Measurements from ENCODE around the gene AUTS2.

The AUTS2 gene

GRCh38 chr7:70714506-70715038 is 1116.3 kb downstream of the AUTS2 start:
- H4K20me1 ChIP-seq (ENCODE audit: insufficient read depth, low read length), result no peaks in the 10 kb centered on the region
- H3K9ac ChIP-seq (ENCODE audit: low read length), result no peak overlapping the region
- peaks cover 6% of the 10 kb centered on the region; the same call in 1 of the 2 replicates for H3K36me3 ChIP-seq (ENCODE audit: insufficient read depth, low read length)
- no peak overlapping the region for H3K27ac ChIP-seq (ENCODE audit: low read depth, low read length, poor library complexity, severe bottlenecking)
- TF ChIP-seq CTCF (IDR thresholded peaks at IDR 0.05; ENCODE audit: low read length), result no peak
- no peak for TF ChIP-seq EZH2 (IDR thresholded peaks at IDR 0.05; ENCODE audit: borderline replicate concordance, low read length)
- H3K4me3 ChIP-seq (ENCODE audit: low read depth, low read length, poor library complexity, severe bottlenecking), result no peak overlapping the region
- H3K27me3 ChIP-seq (ENCODE audit: insufficient read depth, low read length), result no peaks in the 10 kb centered on the region
- no peaks in the 10 kb centered on the region for H3F3A ChIP-seq (ENCODE audit: insufficient read depth, low read length)
- H3K4me1 ChIP-seq (ENCODE audit: insufficient read depth, low read length, severe bottlenecking), result peaks cover 29% of the 10 kb centered on the region
- H3K4me2 ChIP-seq (ENCODE audit: low read length), result no peak overlapping the region
- H2AFZ ChIP-seq (ENCODE audit: low read length), result no peak overlapping the region
- H3K9me3 ChIP-seq (ENCODE audit: low read length), result 0 out of 2 replicates have a peak, but pooled peaks cover 3% of the 10 kb centered on the region
- H3K79me2 ChIP-seq (ENCODE audit: insufficient read depth, low read length), result no peaks in the 10 kb centered on the region
- H3K9me2 ChIP-seq (ENCODE audit: low read depth, low read length), result no peaks in the 10 kb centered on the region

- H4K20me1 ChIP-seq (ENCODE audit: insufficient read depth, low read length), result no peaks in the 10 kb centered on the region
- no peak overlapping the region for H3K4me2 ChIP-seq (ENCODE audit: low read length)
- no peaks in the 10 kb centered on the region for H3K27me3 ChIP-seq (ENCODE audit: insufficient read depth, low read length)
- no peak for TF ChIP-seq CTCF (IDR thresholded peaks at IDR 0.05; ENCODE audit: low read length)
- no peak for TF ChIP-seq EZH2 (IDR thresholded peaks at IDR 0.05; ENCODE audit: borderline replicate concordance, low read length)
- no peaks in the 10 kb centered on the region for H3K9me2 ChIP-seq (ENCODE audit: low read depth, low read length)
- H3K9ac ChIP-seq (ENCODE audit: low read length), result no peak overlapping the region
- 0 out of 2 replicates have a peak, but pooled peaks cover 3% of the 10 kb centered on the region for H3K9me3 ChIP-seq (ENCODE audit: low read length)
- no peak overlapping the region for H3K27ac ChIP-seq (ENCODE audit: low read depth, low read length, poor library complexity, severe bottlenecking)
- H3F3A ChIP-seq (ENCODE audit: insufficient read depth, low read length), result no peaks in the 10 kb centered on the region
- no peak overlapping the region for H3K4me3 ChIP-seq (ENCODE audit: low read depth, low read length, poor library complexity, severe bottlenecking)
- no peak overlapping the region for H2AFZ ChIP-seq (ENCODE audit: low read length)
- H3K4me1 ChIP-seq (ENCODE audit: insufficient read depth, low read length, severe bottlenecking), result peaks cover 19% of the 10 kb centered on the region
- H3K79me2 ChIP-seq (ENCODE audit: insufficient read depth, low read length), result no peaks in the 10 kb centered on the region
- peaks cover 6% of the 10 kb centered on the region; the same call in 1 of the 2 replicates for H3K36me3 ChIP-seq (ENCODE audit: insufficient read depth, low read length)
These were observed 1119.5 kb downstream of the AUTS2 start for GRCh38 chr7:70717553-70718329.

- H4K20me1 ChIP-seq (ENCODE audit: insufficient read depth, low read length), result no peaks in the 10 kb centered on the region
- TF ChIP-seq EZH2 (IDR thresholded peaks at IDR 0.05; ENCODE audit: borderline replicate concordance, low read length), result no peak
- TF ChIP-seq CTCF (IDR thresholded peaks at IDR 0.05; ENCODE audit: low read length), result no peak
- H3K79me2 ChIP-seq (ENCODE audit: insufficient read depth, low read length), result no peaks in the 10 kb centered on the region
These were observed 1120.8 kb downstream of the AUTS2 start for GRCh38 chr7:70719125-70719524.

More at GRCh38 chr7:70719125-70719524, 1120.8 kb downstream of the AUTS2 start:
- Histone ChIP-seq H3K4me1 (ENCODE audit: insufficient read depth, low read length, severe bottlenecking) (peaks cover 28% of the 10 kb centered on the region), H3K27ac (ENCODE audit: low read depth, low read length, poor library complexity, severe bottlenecking) (no peak overlapping the region), H3K4me2 (ENCODE audit: low read length) (no peak overlapping the region), H3F3A (ENCODE audit: insufficient read depth, low read length) (no peaks in the 10 kb centered on the region), H3K27me3 (ENCODE audit: insufficient read depth, low read length) (no peaks in the 10 kb centered on the region), H3K9ac (ENCODE audit: low read length) (no peak overlapping the region), H3K9me2 (ENCODE audit: low read depth, low read length) (no peaks in the 10 kb centered on the region), H3K4me3 (ENCODE audit: low read depth, low read length, poor library complexity, severe bottlenecking) (no peak overlapping the region), H2AFZ (ENCODE audit: low read length) (no peak overlapping the region), H3K36me3 (ENCODE audit: insufficient read depth, low read length) (peaks cover 5% of the 10 kb centered on the region; the same call in 1 of the 2 replicates), H3K9me3 (ENCODE audit: low read length) (0 out of 2 replicates have a peak, but pooled peaks cover 3% of the 10 kb centered on the region)

Data from OCI-LY1 (cell line).